GM21825 (cell line): ENCODE data around the gene MESD.

Experiments used
- ATAC-seq: cut with Tn5 transposase; IDR thresholded peaks from one replicate; pipeline ENCODE4 v1.9.1; 2021; ENCODE audit warnings: mild to moderate bottlenecking, moderate library complexity; ENCODE audit not compliant: unreplicated experiment

MESD gene

DNA sequence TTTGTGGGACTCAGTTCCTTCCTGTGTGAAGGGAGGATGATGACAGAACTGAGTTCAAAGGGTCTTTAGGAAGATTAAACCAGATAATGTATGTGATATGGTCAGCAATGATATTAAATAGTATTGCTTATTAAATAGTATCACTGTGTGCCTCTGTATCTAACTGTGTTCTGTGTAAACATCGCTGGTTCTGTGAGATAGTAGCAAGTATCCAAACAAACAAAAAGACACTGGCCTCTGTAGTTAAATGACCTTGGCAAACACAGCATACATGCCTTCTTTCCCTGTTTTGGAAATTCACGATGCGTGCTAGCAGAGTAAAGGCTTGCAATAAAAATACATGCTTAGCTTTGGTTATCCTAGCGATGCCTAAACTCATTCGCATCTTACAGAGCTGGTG lies 76.1 kb downstream of the MESD start:
- ATAC-seq = no peak

DNA sequence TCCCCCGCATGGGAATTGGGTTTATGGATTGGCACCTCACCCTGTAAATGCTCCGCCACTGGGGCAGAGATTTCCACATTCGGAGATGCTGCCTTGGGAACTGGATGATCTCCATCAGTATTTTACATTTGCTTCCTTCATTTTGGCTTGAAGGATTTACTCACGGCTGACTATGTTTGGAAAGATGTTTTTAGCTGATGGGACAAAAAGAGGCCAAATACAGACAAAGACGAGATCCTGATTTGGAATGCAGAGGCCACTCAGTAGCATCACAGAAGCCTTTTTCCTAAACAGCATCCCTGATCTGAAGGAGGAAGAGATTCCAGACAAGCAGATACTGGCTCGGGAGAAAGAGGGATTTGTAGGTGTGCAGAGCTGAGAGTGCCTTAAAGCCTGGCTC lies 76.9 kb downstream of the MESD start:
- ATAC-seq = no peak

DNA sequence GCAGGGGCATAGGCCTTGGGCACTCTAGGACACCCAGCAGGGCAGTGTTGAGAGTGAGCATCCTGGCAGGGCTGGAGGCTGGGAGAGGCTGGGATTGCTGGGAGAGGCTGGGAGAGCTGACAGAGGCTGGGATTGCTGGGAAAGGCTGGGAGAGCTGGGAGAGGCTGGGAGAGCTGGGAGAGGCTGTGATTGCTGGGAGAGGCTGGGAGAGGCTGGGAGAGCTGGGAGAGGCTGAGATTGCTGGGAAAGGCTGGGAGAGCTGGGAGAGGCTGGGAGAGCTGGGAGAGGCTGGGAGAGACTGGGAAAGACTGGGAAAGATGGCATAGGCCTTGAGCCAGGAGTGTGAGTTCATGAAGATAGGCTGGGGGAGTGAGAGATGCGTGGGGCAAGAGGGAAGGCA lies 77.8 kb downstream of the MESD start:
- no peak for ATAC-seq

DNA sequence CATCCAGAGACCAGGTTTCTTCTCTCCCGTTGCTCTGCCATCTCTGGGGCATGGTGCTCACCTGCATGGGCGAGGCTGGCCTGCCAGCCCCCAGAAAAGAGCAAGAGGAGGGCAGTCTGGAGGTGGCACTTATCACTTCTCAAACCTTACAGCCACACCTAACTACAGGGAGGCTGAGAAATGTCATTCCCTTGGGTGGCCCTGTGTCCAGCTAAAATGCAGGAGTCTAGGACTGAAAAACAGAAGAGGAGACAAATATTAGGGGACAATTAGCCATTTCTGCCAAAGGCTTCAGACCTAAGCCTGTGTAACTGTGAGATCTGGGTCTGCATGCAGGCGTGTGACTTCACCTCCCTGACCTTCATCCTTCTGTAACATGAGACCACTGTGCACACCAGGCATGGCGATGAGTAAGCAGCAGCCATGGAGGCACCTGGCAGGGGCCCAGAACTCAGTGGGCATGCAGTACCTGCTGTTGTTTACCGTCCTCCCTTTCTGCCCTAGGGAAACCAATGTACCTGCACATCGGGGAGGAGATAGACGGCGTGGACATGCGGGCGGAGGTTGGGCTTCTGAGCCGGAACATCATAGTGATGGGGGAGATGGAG lies 83.4 kb downstream of the MESD start:
- ATAC-seq = no peak

DNA sequence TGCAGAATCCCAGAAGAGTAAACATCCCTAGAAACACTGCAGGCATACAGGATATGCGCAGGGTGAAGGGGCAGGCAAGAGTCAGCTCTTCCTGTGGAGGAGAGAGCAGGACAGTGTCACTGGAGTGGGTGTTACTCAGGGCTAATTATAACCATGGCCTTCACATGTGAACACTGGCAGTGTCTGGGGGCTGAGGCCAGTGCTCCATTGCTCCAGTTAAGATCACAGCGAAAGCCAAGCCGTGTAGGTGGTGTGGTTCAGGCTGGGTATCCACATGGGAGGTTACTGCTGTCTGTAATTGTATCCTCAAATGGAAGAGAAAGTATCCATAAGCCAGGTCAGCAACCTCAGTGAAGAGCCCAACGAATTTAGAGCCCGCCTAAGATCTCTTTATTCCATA lies 84.6 kb downstream of the MESD start:
- no peak for ATAC-seq

DNA sequence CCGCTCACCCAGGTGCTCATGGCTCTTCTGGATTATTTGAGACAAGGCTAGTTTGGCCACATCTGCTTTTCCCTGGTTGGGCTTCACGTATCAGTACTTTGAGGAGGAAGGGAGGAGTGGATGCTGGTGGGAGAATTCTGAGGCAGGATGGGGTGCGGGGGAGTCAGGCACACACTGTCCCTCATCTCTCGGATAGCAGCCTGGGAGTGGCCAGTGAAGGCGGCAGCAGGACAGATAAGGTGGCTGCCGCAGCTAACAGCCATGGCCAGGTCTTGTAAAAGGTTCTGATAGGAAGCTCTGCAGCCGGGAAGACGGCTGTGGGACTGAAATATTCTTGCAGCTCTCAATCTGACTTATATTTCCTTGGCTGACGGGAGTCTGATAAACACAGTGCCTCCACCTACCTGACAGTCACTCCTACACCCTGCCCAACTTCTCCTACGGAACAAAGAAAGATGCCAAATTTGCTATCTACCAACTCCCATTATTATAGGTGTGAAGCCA lies 87.3 kb downstream of the MESD start:
- no peak for ATAC-seq

DNA sequence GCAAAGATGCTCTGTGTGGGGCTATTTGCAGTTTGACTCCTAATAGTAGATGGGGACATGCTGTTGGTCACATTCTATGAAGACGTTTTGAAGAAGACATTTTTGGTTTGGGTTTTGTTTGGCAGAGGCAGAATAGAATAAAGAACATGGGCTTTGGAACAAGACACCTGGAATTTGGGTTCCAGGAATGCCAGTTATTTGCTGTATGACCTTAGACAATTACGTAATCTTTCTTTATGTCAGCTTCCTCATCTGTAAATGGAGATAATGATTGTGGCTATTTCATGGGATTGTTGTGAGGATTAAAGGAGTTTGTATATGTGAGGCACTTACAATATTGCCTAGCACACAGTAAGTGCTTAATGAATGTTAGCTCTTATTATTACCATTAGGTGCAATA lies 91.6 kb downstream of the MESD start:
- no peak for ATAC-seq
